Measurements from ENCODE around the gene MKX. TPM values are rescaled to one million over a fixed set of nuclear protein-coding genes. Genes with fewer than 3 reads are reported as not detected.

Gene MKX
- not detected for total RNA-seq

GRCh38 chr10:27745732-27746396, at the start of gene MKX:
TSS of gene MKX (minus strand) at chr10:27745819. CDS start at chr10:27743415, 2,404 bp downstream.

Small RNA genes within 50 kb of the gene (small RNA-seq; reads per million reads assigned to genes)
- gene RN7SKP132, result 0 reads per million in 2 donors

Other genes with a start within 250 kb of the MKX start
- gene RAB18, start 241.5 kb downstream of the MKX start, total RNA-seq, result 10 to 100 TPM; 29.3 to 40.0 TPM